Measurements from ENCODE around the gene SLC25A39. TPM values are rescaled to one million over a fixed set of nuclear protein-coding genes. Genes with fewer than 3 reads are reported as not detected.

The SLC25A39 gene, protein sequence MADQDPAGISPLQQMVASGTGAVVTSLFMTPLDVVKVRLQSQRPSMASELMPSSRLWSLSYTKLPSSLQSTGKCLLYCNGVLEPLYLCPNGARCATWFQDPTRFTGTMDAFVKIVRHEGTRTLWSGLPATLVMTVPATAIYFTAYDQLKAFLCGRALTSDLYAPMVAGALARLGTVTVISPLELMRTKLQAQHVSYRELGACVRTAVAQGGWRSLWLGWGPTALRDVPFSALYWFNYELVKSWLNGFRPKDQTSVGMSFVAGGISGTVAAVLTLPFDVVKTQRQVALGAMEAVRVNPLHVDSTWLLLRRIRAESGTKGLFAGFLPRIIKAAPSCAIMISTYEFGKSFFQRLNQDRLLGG
- 5.0 and 6.5 TPM in 2 replicates for polyA plus RNA-seq

DNA sequence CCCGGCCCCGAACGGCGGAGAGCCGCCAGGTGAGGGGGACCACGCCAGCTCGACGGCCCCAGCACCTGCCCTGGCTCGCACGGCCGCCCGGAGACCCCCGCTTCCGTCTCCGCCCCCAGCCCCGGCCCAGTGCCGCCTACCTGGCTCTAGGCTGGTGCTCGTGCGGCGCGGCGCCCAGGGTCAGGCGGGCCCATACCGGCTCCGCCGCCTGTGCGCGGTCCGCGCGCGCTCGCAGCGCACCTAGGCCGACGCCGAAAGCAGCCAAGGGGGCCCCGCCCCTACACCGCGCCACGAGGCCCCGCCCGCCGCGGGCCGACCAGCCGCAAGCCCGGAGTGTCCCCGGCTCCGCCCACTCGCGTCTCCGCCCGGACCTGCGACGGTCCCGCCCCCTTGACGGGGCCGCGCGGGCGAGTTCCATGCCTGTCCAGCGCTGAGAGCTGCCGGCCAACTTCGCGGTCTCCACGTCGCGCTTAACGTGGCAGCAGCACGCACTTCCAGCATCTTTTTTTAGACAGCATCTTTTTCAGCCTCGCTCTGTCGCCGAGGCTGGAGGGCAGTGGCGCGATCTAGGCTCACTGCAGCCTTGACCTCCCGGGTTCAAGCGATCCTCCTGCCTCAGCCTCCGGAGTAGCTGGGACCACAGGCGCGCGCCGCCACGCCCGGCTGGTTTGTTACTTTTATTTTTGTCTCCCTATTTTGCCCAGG, at the start of gene SLC25A39:
Gene SLC25A39, minus strand, starts transcription at position 253 of the 705 bp plus-strand sequence. CDS start 1,261 bp downstream, outside the sequence.

GRCh38 chr17:44363613-44364159, 39.1 kb upstream of the SLC25A39 start, which contains the start of gene FAM171A2:
Gene FAM171A2 (minus strand): TSS chr17:44363853. CDS start chr17:44363714, 139 bp downstream.

GRCh38 chr17:44344939-44345453, 20.4 kb upstream of the SLC25A39 start, which contains the start of gene GRN:
Gene GRN (plus strand): TSS chr17:44345302. CDS start chr17:44349165, 3,863 bp downstream.

GRCh38 chr17:44308320-44308818, 16.3 kb downstream of the SLC25A39 start, which contains the start of gene RUNDC3A:
Gene RUNDC3A (plus strand): TSS chr17:44308601. CDS start chr17:44308833, 232 bp downstream.

Other genes starting within 250 kb of the SLC25A39 start
- gene HDAC5, start 201.2 kb downstream of the SLC25A39 start, polyA plus RNA-seq, result 1.7 and 4.2 TPM in 2 replicates
- gene HROB, start 182.9 kb downstream of the SLC25A39 start, polyA plus RNA-seq, result 0.20 and 1.3 TPM in 2 replicates
- not detected in 2 replicates for gene ASB16, start 154.1 kb downstream of the SLC25A39 start, polyA plus RNA-seq
- gene TMUB2, start 137.9 kb downstream of the SLC25A39 start, polyA plus RNA-seq, result 12.4 and 24.1 TPM in 2 replicates
- gene ATXN7L3, start 124.9 kb downstream of the SLC25A39 start, polyA plus RNA-seq, result 0.93 and 1.9 TPM in 2 replicates
- gene UBTF, start 105.1 kb downstream of the SLC25A39 start, polyA plus RNA-seq, result 5.1 and 7.0 TPM in 2 replicates
- gene SLC4A1, start 56.7 kb downstream of the SLC25A39 start, polyA plus RNA-seq, result not detected in 2 replicates
- 40.9 and 41.5 TPM in 2 replicates for gene RUNDC3A, start 16.2 kb downstream of the SLC25A39 start, polyA plus RNA-seq
- gene GRN, start 20.5 kb upstream of the SLC25A39 start, polyA plus RNA-seq, result 22.6 and 29.9 TPM in 2 replicates
- 0.27 and 0.59 TPM in 2 replicates for gene FAM171A2, start 39.0 kb upstream of the SLC25A39 start, polyA plus RNA-seq
- gene ITGA2B, start 64.8 kb upstream of the SLC25A39 start, polyA plus RNA-seq, result not detected in 2 replicates
- 20.3 and 23.5 TPM in 2 replicates for gene GPATCH8, start 178.6 kb upstream of the SLC25A39 start, polyA plus RNA-seq
- gene FZD2, start 232.7 kb upstream of the SLC25A39 start, polyA plus RNA-seq, result not detected in 2 replicates